Kidney epithelial cell (primary cell): ENCODE measurements around the gene GARS1. TPM values are rescaled to one million over a fixed set of nuclear protein-coding genes. Genes with fewer than 3 reads are reported as not detected.

Experiments
- DNase-seq: peaks from one replicate; pipeline ENCODE4 v3.0.0-alpha.2; 2010; ENCODE audit warnings: low read depth
- H3K27me3 ChIP-seq: 2 replicates; pipeline ENCODE4 v1.6.0; 2011; ENCODE audit warnings: low read length; ENCODE audit not compliant: control insufficient read depth, insufficient read depth
- H3K36me3 ChIP-seq: 2 replicates; pipeline ENCODE4 v1.5.1; 2011; ENCODE audit warnings: low read length; ENCODE audit not compliant: control insufficient read depth, insufficient read depth
- H3K4me3 ChIP-seq: 2 replicates; pipeline ENCODE4 v1.5.1; 2011; ENCODE audit warnings: low read depth, mild to moderate bottlenecking, control low read depth, low read length
- CTCF ChIP-seq: IDR thresholded peaks from 2 replicates; pipeline ENCODE4 v1.5.1; 2011; ENCODE audit warnings: mild to moderate bottlenecking, moderate library complexity, low read length, control low read depth, inconsistent platforms; ENCODE audit not compliant: insufficient read depth, poor library complexity, severe bottlenecking
- total RNA-seq: library from RNA; depleted of rRNA; stranded (reverse); fragments of >200 nt; gene quantifications from 2 replicates; pipeline ENCODE4 v1.2.3, GENCODE V29; 2015

The GARS1 gene
- total RNA-seq, 1 donor from 2014 or later, result 354 TPM

- H3K4me3 ChIP-seq, result no peak overlapping the region
- no peaks in the 10 kb centered on the region for H3K36me3 ChIP-seq
- DNase-seq, result no peak
- H3K27me3 ChIP-seq, result no peaks in the 10 kb centered on the region
- TF ChIP-seq CTCF, result no peak
Measured at GRCh38 chr7:30552330-30552729, 42.3 kb upstream of the GARS1 start.

GRCh38 chr7:30553141-30553540 is 41.5 kb upstream of the GARS1 start:
- H3K27me3 ChIP-seq, result no peaks in the 10 kb centered on the region
- H3K4me3 ChIP-seq, result no peak overlapping the region
- H3K36me3 ChIP-seq, result no peaks in the 10 kb centered on the region
- DNase-seq, result no peak
- no peak for TF ChIP-seq CTCF

GRCh38 chr7:30553546-30553945 is 41.1 kb upstream of the GARS1 start:
- Histone ChIP-seq H3K27me3 (no peaks in the 10 kb centered on the region), H3K4me3 (no peak overlapping the region), H3K36me3 (no peaks in the 10 kb centered on the region)
- TF ChIP-seq CTCF, result no peak
- DNase-seq, result no peak

GRCh38 chr7:30555525-30555924 is 39.2 kb upstream of the GARS1 start:
- Histone ChIP-seq H3K36me3 (no peaks in the 10 kb centered on the region), H3K27me3 (no peaks in the 10 kb centered on the region), H3K4me3 (no peak overlapping the region)
- no peak for DNase-seq
- TF ChIP-seq CTCF, result no peak

- no peak for TF ChIP-seq CTCF
- H3K36me3 ChIP-seq, result peaks cover 1% of the 10 kb centered on the region
- no peak for DNase-seq
- H3K4me3 ChIP-seq, result no peak overlapping the region
- H3K27me3 ChIP-seq, result no peaks in the 10 kb centered on the region
Measured at GRCh38 chr7:30556840-30557239, 37.8 kb upstream of the GARS1 start.

- H3K36me3 ChIP-seq, result peaks cover 1% of the 10 kb centered on the region
- no peak for DNase-seq
- H3K27me3 ChIP-seq, result no peaks in the 10 kb centered on the region
- H3K4me3 ChIP-seq, result no peak overlapping the region
- TF ChIP-seq CTCF, result no peak
Measured at GRCh38 chr7:30557245-30557644, 37.4 kb upstream of the GARS1 start.
